ENCODE results near the gene ACAN.
A peak's percentile ranks its signal among the peaks of the same experiment; 100 is the strongest.

The ACAN gene

DNA sequence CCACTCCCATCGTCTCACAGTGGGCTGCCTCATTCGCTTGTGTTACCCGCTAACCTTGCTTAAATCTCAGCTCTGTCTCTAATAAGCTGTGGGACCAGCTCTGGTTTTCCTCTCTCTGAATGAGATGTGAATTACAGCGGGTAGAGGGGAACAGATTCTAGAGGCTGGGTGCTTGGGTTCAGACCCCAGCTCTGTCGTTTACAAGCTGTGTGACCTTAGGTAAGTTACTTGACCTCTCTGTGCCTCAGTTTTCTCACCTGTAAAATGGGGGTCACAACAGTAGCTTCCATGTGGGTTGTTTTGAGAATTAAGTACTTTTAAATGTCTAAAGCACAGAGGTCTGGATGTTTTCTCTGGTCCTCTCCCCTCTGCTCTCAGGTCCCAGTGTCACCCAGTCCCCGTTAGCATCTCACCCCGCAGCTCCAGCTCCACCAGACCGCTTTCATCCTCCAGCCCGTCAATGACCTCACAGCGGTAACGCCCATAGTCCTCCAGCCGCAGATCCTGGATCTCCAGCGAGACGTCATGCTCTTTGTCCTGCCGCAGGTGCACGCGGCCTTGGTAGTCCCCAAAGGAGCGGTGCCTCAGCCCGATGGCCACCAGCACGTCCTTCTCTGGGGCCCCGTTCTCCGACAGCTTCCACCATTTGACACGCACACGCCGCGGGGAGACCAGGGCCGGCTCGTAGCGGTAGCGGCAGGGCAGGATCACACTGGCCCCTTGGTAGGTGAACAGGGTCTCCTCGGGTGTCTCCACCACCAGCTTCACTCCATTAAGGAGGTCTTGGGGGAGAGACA, 77.9 kb downstream of the ACAN start:
- no peak for DNase-seq

DNA sequence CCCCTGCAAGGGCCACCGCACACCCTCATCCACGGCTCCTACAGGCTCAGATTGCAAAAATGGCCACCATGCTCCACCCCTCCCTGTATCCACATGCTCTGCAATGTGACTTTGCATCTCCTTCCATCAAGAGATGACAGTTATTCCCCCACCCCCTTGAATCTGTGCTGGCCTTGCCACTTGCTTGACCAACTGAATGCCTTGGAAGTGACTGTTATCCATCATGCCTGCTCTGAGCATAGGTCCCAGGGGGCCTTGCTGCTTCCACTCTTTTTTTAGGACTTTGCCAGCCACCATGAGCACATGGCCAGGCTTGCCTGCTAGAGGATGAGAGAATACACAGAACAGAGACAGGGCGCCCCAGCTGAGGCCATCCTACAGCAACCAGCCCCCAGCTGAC, 78.5 kb downstream of the ACAN start:
- no peak for DNase-seq

DNA sequence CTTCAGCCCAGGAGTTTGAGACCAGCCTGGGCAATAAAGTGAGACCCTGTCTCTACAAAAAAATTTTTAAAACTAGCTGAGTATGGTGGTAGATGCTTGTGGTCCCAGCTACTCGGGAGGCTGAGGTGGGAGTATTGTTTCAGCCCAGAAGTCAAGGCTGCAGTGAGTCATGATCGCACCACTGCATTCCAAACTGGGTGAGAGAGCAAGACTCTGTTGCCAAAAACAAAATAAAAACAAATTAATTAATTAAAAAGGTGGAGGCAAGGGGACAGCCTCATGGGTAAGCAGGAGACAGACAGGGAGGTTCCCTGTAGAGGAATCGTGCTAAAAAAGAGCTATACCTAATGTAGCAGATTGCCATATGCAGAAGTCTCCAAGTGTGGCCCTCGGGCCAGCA, 79.5 kb downstream of the ACAN start:
- DNase-seq: no peak

DNA sequence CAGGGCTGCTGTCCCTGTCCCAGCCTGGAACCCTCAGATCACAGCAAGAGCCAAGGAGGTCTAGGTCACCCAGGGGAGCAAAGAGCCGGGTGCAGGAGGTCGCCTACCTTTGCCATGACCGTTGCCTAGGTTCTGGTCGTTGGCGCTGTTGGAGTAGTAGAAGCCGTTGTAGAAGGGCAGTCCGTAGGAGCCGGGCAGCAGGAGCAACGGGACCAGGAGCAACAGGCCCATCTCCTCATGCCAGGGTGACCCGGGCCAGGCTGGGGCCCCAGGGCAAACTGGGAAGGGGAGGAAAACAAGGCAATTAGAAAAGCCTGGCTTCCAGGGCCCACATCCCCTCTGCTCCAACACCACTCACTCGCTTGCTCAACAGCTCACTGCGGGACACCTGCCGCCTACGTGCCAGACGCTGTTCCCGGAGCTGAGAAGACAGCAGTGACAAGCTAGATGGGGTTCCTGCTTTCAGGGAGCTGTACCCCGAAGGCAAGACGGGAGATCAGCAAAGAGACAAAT, 83.9 kb downstream of the ACAN start:
- DNase-seq: no peak

DNA sequence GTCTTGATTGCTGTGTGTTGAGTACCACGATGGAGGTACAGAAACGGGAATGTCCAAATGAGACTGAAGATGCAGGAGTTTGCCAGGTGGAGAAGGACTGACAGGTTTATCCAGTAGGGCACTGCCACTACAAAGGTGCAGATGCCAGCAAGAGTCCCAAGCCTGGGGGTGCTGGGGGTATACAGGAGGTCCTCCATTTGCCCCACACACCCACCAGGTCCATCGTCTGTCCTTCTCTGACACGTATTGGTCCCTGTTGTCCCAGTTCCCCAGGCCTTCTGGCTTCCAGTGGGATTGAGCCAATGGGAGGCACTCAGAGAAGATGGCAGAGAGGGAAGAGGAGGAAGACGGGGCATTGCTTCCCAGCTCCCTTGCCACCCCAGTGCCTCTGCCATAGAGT, 85.5 kb downstream of the ACAN start:
- DNase-seq: no peak

DNA sequence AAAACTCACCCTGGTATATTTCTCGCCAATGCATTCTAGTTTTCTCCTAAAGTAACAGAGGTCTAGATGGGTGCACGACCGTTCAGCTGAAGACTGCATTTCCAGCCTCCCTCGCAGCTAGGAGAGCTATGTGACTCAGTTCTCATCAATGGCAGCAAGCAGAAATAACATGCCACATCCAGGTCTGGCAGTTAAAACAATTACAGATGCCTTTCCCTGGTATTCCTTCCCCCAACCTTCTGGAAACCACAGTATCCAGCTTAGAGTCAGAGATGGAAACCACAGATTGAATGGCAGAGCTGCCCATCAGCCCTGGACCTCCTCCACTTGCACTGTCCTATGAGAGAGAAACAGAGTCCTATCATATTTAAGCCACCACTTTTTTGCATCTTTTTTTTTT, 87.3 kb downstream of the ACAN start:
- no peak for DNase-seq

DNA sequence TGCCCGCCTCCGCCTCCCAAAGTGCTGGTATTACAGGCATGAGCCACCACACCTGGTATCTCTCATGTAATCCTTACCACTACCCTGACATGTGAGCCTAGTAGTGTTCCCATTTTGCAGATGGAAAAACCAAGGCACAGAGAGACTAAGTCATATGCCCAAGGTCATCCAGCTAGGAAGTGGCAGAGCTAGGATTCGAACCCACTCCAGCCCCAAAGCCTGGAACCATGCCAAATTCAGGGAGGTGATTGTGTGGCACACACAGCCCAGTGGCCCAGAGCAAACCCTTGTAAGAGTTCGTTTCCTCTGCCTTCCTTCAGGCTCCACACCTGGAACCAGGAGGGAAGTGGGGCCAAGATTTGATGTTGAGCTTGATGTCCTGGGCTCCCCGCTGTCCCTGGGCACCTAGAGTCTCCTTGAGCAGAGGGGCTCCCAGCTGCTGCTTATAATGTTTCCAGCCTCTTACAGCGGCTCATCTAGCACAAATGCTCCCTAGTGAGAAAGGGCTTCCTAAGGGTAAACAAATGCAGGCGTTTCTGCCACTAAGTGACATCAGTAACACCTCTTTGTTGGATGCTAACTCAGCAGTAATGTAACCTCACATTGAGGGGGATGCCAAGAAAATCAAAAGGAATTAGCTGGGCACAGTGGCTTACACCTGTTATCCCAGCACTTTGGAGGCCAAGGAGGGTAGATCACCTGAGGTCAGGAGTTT, 88.5 kb downstream of the ACAN start:
- DNase-seq: no peak

DNA sequence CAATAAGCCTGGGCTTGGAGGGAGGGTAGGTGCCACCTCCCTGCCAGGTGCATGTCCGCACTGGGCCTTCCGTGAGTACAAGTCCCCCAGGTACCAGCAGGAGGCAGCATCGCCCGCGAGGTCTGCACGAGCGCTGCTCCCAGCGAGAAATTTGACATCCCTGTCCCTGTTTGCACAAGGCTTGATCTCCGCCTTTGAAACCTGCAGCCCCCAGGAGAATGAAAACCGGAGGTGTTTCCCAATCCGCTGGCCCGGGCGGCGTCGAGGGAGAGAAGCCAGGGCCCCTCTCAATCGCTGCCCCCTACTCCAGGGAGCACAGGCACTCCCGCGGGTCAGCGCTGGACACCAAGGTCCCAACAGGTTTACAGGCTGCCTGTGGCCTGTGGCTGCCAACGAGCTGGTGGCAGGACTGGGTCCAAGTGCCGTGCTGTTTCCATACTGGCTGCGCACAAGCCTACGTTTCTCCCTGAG, 91.1 kb downstream of the ACAN start:
- peak; percentile 87 for DNase-seq

DNA sequence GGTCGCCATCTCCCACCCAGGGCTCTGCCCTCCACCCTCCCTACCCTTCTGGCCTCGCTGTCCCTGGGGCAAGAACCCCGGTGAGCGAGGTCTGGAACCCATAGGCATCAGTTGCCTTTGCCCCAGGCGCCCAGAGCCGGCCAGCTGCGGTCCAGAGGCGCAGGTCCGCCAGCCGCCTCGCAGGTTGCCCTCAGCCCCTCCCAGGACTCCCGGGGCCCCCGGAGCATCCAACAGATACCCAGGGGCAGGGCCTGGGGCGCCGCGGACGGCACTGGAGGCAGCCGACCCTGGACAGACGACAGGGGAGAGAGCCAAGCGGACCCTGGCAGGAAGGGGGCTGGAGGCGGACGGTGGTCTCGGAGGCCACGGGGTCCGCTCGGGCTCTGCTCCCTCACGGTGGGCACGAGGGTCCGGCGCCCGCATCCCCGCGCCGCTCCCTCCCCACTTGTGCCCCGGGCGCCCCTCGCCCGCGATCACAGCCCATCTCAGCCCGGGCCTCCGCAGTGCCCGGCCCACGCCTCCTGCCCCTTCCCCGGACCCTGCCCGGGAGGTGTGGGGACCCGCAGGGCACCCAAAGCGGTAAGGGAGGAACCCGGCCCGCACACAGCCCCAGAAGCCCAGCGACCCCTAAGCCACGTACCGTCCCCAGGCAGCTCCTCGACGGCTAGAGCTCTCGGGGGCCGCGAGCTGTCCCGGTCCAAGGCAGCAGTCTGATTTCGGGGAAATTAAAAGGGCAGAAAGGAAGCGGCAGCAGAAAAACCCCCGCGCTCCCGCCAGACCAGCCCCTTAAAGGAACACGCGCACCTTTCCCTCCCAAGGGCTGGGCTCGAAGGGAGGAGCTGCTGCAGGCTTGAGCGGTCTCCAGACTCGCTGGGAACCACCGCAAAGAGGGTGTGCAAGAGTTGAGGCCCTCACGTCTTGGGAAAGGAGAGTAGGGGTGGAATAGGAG, 91.9 kb downstream of the ACAN start, which contains the start of gene HAPLN3:
TSS of gene HAPLN3 (minus strand) at position 726 of the 949 bp plus-strand sequence. CDS start 8,246 bp downstream, outside the sequence.
- DNase-seq: peak; percentile 70

DNA sequence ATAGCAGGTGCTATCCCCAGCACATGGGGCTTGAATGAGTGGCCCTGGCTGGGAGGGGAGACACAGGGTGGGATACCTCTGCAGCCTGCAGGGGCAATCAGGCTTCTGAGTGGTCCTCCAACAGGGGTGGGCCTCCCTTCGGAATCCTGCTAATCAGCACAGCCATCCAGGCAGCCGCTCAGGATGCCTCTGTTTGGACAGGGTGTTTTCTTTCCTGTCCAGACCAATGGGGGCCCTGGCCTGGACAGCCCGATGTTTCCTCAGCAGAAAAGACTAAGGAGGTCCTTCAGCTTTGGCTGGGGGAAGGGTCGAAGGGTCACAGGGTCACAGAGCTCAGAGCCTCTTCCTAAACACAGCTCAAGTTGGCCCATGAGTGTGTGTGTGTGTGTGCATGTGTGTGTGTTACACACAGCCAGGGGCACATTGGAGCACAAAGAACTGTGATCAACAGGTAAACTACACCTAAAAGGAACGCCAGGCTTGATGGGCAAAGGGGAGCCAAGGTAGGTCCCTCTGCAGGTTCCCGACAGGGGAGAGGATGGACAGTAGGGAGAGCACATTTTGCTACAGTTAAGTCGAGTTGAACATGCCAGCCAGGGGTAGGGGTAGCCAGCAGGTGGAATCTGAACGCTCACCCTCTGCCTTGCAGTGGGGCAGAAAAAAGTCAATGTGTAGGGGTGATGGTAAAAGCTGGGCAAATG, 93.2 kb downstream of the ACAN start:
- no peak for DNase-seq

DNA sequence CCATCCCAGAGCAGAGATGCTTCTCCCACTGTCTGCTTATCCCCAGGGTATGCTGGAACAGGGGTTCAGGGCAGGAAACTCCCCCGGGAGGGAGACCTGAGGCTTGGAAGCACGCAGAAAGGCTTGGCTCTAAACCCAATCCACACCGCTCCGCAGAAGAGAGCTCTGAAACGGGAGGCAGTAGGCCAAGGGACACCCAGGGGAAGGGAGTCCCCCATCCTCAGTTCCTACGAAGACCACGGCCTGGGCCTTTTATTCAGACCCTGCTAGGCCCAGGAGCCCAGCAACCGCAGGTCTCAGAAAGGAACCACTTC, 93.9 kb downstream of the ACAN start:
- no peak for DNase-seq

DNA sequence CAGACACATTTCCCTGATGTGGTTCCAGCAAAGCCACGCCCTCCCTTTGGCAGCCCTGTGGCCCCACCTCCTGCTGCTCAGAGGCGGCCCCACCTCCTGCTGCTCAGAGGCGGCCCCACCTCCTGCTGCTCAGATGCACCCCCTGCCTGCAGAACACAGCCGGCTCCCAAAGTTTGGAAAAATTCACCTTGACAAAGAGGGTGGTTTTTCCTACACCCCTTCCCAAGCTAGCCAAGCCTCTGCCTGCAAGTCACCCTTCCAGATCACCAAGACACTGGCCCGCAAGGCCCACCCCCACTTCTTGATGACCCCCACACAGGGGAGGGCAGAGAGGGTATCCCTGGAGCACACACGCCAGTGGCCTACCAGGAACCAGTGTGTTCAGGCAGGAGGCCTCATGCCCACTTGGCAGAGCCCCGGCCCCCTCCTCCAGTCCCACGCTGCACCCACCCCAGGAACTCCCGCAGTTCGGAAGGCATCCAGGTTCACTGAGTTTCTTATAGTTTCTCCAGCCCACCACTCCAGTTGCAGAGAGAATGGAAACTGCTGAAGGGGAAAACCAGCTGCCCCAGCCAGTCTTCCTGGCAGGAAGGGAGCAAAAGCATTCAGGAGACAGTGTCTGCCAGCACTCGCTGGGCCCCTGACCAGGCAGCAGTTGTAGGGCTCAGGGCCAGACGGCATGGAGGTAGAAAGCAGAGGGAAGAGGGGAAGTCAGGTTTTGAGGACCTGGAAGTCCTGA, 94.4 kb downstream of the ACAN start:
- peak; percentile 82 for DNase-seq

DNA sequence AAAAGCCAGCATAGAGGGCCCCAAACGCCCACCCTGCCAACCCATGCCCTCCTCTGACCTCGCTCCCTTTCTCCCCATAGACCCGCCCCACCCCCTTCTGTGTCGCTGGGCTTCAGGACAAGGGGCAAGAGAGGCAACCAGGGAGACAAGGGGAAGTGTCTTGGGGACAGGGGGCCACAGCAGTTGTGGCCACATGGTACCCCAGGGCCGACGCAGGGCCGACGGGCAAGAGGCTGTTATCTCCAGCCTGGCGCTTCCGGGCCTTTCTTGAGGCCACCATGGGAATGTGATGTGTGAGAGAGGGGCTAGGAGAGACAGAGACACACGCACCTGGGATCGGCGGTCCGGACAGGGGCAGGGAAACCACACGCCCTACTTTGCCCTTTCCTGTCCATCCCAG, 95.5 kb downstream of the ACAN start:
- DNase-seq: no peak

DNA sequence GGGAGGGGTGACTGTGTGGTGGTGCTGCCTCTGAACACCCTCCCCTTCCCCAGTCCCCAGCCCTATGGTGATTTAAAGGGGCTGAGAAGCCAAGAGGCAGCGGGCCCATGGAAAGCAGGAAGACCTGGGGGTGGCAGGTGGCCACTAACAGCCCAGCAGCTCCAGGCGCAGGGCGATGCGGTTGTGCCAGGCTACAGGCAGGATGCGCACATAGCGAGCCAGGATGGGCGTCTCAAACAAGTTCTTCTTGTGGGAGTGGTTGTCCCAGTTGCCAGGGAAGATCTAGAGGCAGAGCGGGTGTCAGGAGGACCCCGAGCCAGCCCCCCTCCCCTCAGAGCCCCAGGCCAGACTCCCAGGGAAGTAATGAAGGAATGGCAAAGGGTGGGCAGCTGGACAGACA, 96.0 kb downstream of the ACAN start:
- no peak for DNase-seq

DNA sequence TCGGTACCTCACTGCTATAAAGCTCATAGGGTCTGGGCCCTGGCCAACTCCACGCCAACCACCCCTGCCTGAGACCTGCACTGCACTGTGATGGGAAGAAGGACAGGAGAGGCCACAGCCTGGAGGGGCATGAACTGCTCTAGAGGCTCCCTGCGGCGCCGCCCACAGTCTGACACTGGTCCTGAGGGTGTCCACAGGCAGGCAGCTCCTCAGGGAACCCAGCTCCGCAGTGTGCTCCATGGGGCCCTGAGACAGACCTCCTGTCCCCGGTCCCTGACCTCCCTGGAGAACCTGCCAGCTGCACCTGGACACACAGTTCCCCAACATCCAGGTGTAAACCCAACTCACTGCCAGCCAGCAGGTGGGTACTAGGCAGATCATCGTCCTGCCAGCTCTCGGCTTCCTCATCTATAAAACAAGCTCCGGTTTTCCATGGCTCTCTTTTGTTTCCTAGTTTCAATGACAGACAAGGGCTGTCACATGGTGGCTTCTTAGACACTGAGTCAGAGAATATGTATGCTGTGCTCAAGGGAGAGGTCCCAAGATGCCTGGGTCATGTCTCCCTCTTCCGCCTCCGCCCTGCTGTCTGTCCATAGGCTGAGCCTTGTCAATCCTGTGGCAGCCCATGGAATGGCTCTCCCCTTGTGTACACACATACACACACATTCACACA, 97.2 kb downstream of the ACAN start:
- DNase-seq: no peak

DNA sequence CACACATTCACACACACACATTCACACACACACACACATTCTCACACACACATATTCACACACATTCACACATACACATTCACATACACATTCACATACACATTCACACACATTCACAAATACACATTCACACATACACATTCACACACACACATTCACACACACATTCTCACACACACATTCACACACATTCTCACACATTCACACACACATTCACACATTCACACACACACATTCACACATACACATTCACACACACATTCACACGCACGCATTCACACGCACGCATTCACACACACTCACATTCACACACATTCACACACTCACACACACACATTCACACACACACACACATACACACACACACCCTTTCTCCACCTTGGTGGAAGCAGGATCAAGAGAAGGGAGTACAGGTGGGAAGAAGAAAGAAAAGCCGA, 97.8 kb downstream of the ACAN start:
- DNase-seq: no peak

DNA sequence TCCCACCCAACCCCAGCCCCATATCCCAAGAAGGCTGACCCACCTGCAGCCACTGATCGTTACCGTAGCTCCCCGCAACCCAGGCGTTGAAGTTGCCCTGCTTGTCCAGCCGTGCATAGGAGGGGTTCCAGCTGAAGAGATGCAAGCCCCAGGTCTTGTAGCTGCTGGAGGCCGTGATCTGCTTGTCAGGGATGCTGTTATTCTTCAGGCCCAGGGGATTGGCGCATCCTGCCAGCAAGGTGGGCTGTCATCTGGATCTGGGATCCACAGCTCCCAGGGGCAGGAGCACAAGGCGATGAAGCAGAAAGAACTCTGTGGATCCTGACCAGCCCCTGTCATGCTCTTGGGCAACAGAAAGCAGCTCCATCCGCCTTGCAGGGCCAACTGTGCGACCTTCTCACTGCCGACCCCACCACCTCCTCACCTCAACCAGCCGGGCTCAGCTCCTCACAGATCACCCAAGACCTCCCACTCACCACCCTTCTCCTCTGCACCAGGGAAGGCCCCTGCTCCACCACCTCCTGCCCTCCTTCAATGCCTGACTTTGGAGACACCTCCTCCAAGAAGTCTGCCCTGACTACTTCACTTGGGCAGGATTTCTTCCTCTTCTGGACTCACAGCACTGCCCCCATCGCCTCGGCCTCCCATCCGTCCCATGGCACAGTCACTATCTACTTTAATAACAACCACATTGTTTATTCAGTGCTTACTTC, 98.4 kb downstream of the ACAN start:
- no peak for DNase-seq

DNA sequence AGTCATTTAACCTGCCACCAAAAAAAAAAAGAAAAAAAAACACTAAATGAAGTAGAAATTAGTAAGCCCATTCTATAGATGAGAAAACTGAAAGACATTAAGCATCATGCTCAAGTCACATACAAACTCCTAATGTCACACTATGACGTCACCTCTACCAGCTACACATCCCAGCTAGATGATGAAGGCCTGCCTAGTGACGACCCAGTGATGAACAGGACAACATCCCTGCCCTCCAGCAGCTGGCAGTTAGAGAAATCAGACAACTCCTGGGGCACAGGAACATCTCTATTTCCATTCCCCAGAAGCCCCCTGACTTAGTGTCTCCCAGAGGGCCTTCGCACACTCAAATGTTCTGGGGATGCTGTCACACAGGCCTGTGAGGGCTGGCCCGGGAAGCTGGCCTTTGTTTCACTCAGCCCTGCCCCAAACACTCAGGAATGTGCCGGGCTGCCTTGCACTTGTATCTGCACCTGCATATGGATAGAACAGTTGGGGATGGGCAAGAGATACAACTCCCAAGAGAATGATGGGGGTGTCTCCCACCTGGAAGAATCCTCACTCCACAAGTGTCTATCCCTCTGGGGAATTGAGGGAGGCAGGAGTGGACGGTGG, 99.1 kb downstream of the ACAN start:
- DNase-seq: no peak

DNA sequence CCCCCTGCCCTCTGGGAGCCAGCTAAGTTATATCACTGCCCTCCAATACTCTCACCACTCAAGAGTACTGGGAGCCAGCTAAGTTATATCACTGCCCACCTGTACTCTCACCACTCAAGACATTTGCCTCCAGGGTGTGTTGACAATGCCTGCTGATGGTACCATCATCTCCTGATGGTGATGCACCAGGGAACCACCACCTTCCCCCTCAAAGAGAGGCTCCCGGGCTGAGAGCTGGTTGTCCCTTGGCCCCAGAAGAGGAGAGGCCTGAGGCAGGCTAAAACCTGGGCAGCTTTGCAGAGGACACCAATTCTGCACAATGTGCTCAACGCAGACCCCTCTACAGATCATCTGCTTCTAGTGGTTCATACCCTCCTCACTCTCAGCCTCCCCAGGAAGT, 99.6 kb downstream of the ACAN start:
- no peak for DNase-seq

DNA sequence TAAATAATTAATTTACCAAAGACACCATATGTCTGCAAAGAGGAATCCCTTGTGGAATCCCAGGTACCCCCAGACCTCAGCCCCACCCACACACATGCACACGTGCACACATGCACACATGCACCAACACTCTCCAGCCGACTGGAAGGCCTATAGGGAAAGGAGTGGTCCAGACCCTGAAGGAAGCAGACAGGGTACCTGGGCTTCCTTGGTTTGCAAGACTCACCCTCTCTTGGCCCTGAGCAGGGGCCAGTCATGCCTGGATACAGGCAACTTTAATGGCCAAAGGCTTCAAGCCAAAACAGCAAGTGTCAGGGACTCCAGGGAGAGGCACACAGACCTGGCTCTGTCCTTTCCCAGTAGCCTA, 101.0 kb downstream of the ACAN start:
- DNase-seq: no peak
